HepG2 (cell line): ENCODE measurements around the gene RPL37A. TPM values are rescaled to one million over a fixed set of nuclear protein-coding genes. Genes with fewer than 3 reads are reported as not detected.

Experiments
- ATAC-seq: fragments of 200-7000 bp; cut with Tn5 transposase; 3 replicates; pipeline ENCODE4 v1.9.1; 2020; ENCODE audit warnings: mild to moderate bottlenecking, moderate library complexity
- BruUV-seq: library from RNA; stranded (reverse); fragments of 400-500 nt; replicated peaks from 2 replicates; lab custom pipeline; 2021; lab: Mats Ljungman, UMichigan
- CTCF ChIA-PET: fragments of 300-600 bp; formaldehyde crosslinking; extraction: SDS; loops from one replicate; lab custom pipeline; 2021; ENCODE audit warnings: low total read pairs, inconsistent platforms, low intra/inter-chr PET ratio; lab: Yijun Ruan, JAX
- POLR2A ChIA-PET: fragments of 350-600 bp; sonication (Branson Sonifier 250); formaldehyde crosslinking; loops from one replicate; lab custom pipeline; 2020; ENCODE audit warnings: antibody characterized with exemption, inconsistent platforms; lab: Yijun Ruan, JAX
- DNase-seq: peaks from one replicate; pipeline ENCODE4 v3.0.0-alpha.2; 2015; ENCODE audit warnings: low spot score
- FAIRE-seq: peaks from 3 replicates; lab custom pipeline; 2011; peaks lifted over from hg19 to GRCh38; lab: Jason Lieb, UNC
- H2AFZ ChIP-seq: one replicate; pipeline ENCODE4 v1.6.1; 2011; ENCODE audit warnings: low read length, inconsistent platforms
- H3K27ac ChIP-seq: fragments of 300-600 bp; 3 replicates; pipeline ENCODE4 v1.8.0; 2011; ENCODE audit warnings: mixed run types, mild to moderate bottlenecking, mixed read lengths, low read length, inconsistent platforms; ENCODE audit not compliant: insufficient read depth; ENCODE audit errors: extremely low read length
- H3K27me3 ChIP-seq, 2 experiments: fragments of 200-600 bp in 1 of 2; 2 replicates in 1 of 2; 3 replicates in 1 of 2; pipeline versions ENCODE4 v1.6.0 to v1.8.0; 2011; ENCODE audit warnings: low read length in 2 of 2, mild to moderate bottlenecking in 2 of 2, moderate library complexity in 2 of 2, inconsistent platforms in 1 of 2; ENCODE audit not compliant: insufficient read depth in 2 of 2, control insufficient read depth in 1 of 2
- H3K36me3 ChIP-seq, 2 experiments: fragments of 200-600 bp in 1 of 2; replicated peaks in 1 of 2; 2 replicates in 1 of 2; 3 replicates in 1 of 2; pipeline versions ENCODE4 v1.5.1 to v1.8.0; 2011; ENCODE audit warnings: low read length in 2 of 2, inconsistent platforms in 1 of 2; ENCODE audit not compliant: insufficient read depth in 2 of 2, control insufficient read depth in 1 of 2
- H3K4me1 ChIP-seq: 2 replicates; pipeline ENCODE4 v1.5.1; 2012; ENCODE audit warnings: low read length, inconsistent platforms; ENCODE audit not compliant: insufficient read depth
- H3K4me2 ChIP-seq: 2 replicates; pipeline ENCODE4 v1.6.0; 2011; ENCODE audit warnings: low read depth, low read length, inconsistent platforms
- H3K4me3 ChIP-seq, 3 experiments: fragments of 200-600 bp in 1 of 3; sonication (generic), shearing (Covaris generic) in 1 of 3; replicated peaks in 1 of 3; 2 replicates each; pipeline ENCODE4 v1.5.1; 2011 to 2016; ENCODE audit warnings: low read length in 3 of 3, inconsistent platforms in 2 of 3, low read depth in 2 of 3, mild to moderate bottlenecking in 2 of 3, control low read depth in 1 of 3, mixed read lengths in 1 of 3; ENCODE audit not compliant: insufficient read depth in 1 of 3
- H3K79me2 ChIP-seq: one replicate; pipeline ENCODE4 v1.6.1; 2011; ENCODE audit warnings: low read length, inconsistent platforms; ENCODE audit not compliant: insufficient read depth
- H3K9ac ChIP-seq: 2 replicates; pipeline ENCODE4 v1.6.0; 2011; ENCODE audit warnings: mild to moderate bottlenecking, low read depth, low read length, inconsistent platforms; ENCODE audit not compliant: insufficient read depth
- H3K9me3 ChIP-seq: 2 replicates; pipeline ENCODE4 v1.5.1; 2012; ENCODE audit warnings: mild to moderate bottlenecking, low read length
- H4K20me1 ChIP-seq: 2 replicates; pipeline ENCODE4 v1.6.0; 2011; ENCODE audit warnings: inconsistent platforms, mild to moderate bottlenecking, low read length, moderate library complexity; ENCODE audit not compliant: insufficient read depth
- BHLHE40 ChIP-seq: IDR thresholded peaks from 2 replicates; pipeline ENCODE4 v1.6.1; 2011; ENCODE audit warnings: low read length, improper control_type of control experiment
- FOSL2 ChIP-seq: sonication (generic); formaldehyde crosslinking; IDR thresholded peaks from 2 replicates; pipeline ENCODE4 v1.4.0; 2020; ENCODE audit warnings: missing genetic modification reagents
- HDAC1 ChIP-seq: sonication (generic); formaldehyde crosslinking; IDR thresholded peaks from 2 replicates; pipeline ENCODE4 v1.5.1; 2020; ENCODE audit warnings: mild to moderate bottlenecking, missing genetic modification reagents
- HMGXB4 ChIP-seq, 2 experiments: sonication (generic) in 1 of 2; formaldehyde crosslinking in 1 of 2; IDR thresholded peaks; 2 replicates each; pipeline versions ENCODE4 v1.4.0 to v1.6.1; 2018 to 2020; ENCODE audit warnings: missing genetic modification reagents in 2 of 2, borderline replicate concordance in 1 of 2, low read depth in 1 of 2, mild to moderate bottlenecking in 1 of 2, missing biosample characterization in 1 of 2
- HNF1B ChIP-seq: sonication (generic); formaldehyde crosslinking; IDR thresholded peaks from 2 replicates; pipeline ENCODE4 v1.5.1; 2020; ENCODE audit warnings: mild to moderate bottlenecking, moderate library complexity, missing genetic modification reagents
- HNF4A ChIP-seq: sonication (generic); formaldehyde crosslinking; IDR thresholded peaks from 2 replicates; pipeline ENCODE4 v1.4.0; 2020; ENCODE audit warnings: missing genetic modification reagents
- KMT2B ChIP-seq: IDR thresholded peaks from 2 replicates; pipeline ENCODE4 v1.6.1; 2016; ENCODE audit warnings: missing genetic modification reagents, missing compliant biosample characterization
- MXD4 ChIP-seq: IDR thresholded peaks from 2 replicates; pipeline ENCODE4 v1.6.1; 2016; ENCODE audit warnings: mild to moderate bottlenecking, missing biosample characterization, missing genetic modification reagents
- TFE3 ChIP-seq: IDR thresholded peaks from 2 replicates; pipeline ENCODE4 v1.6.1; 2016
- TP53 ChIP-seq: sonication (generic); formaldehyde crosslinking; conservative IDR thresholded peaks from 2 replicates; pipeline ENCODE4 v1.4.0; 2020; ENCODE audit warnings: missing genetic modification reagents
- ZNF33A ChIP-seq: sonication (generic); formaldehyde crosslinking; IDR thresholded peaks from 2 replicates; pipeline ENCODE4 v1.5.1; 2020; ENCODE audit warnings: missing genetic modification reagents, mild to moderate bottlenecking, moderate library complexity, borderline replicate concordance
- ZNF362 ChIP-seq: sonication (generic); formaldehyde crosslinking; IDR thresholded peaks from 2 replicates; pipeline ENCODE4 v1.4.0; 2020; ENCODE audit warnings: missing genetic modification reagents, mild to moderate bottlenecking, borderline replicate concordance
- WGBS: methylation state at CpG from one replicate; pipeline ENCODE4 v1.1.6; 2017; ENCODE audit warnings: low lambda C conversion rate; 5-methylcytosine and 5-hydroxymethylcytosine counted together
- in situ Hi-C: cut with HindIII; loops from 2 replicates; pipeline ENCODE4 v1.10.0; 2017; ENCODE audit warnings: low pct_unique_long_range_greater_than_20kb; ENCODE audit not compliant: extremely low pct_ligation_motif_present
- intact Hi-C: fragments of 100-400 bp; cut with micrococcal nuclease; formaldehyde crosslinking; loops from one replicate; pipeline ENCODE4 v1.10.0; 2022; ENCODE audit not compliant: unreplicated experiment
- polyA plus RNA-seq, 8 experiments: library from polyadenylated mRNA; depleted of rRNA in 3 of 8; stranded (reverse) in 7 of 8; unstranded in 1 of 8; fragments of >200 nt; fragmentation: Illumina TruSeq in 4 of 8; extraction: Trizol in 4 of 8; gene quantifications; 2 replicates each; pipeline versions ENCODE4 v1.2.1 to v1.2.3, GENCODE V29; 2011 to 2016; ENCODE audit warnings: low read depth in 4 of 8, missing spikeins in 1 of 8, mixed read lengths in 1 of 8; ENCODE audit not compliant: insufficient read depth in 1 of 8
- total RNA-seq, 5 experiments: library from RNA; depleted of rRNA; stranded (reverse); fragments of >200 nt; fragmentation: Illumina TruSeq; extraction: Trizol; gene quantifications; 2 replicates each; pipeline ENCODE4 v1.2.3, GENCODE V29; 2016; ENCODE audit warnings: low read depth in 1 of 5
- TF ChIP-seq, protein P1 (sequence below): sonication (generic); formaldehyde crosslinking; IDR thresholded peaks from 2 replicates; pipeline ENCODE4; 2020; ENCODE audit warnings: missing genetic modification reagents, mild to moderate bottlenecking, borderline replicate concordance

Gene RPL37A
- total and polyA plus RNA-seq, 2 of the 13 experiments (the other 11 are each of a cell fraction or from before 2014, with no cell fraction given) = 6,902 to 7,910 TPM

DNA sequence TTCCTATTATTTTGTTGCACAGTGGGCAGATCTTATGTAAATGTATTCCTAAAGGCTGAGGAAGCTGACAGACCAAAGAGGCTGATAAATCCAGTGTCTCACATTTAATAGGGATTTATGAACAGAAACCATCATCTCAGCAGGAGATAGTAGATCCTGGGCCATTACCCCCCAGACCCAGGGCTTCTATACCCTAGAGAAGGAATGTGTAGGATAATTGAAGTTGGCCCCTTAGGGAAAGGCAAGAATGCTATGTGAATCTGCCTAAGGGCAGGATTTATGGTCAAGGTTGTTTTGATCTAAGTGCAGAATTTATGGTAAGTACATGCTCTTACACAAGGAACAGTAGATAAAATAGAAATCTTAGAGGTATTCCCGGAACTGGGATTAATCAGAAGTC is 29.0 kb downstream of the RPL37A start (continued):
- no peak for TF ChIP-seq HNF1B (CRISPR knock-in tag)

DNA sequence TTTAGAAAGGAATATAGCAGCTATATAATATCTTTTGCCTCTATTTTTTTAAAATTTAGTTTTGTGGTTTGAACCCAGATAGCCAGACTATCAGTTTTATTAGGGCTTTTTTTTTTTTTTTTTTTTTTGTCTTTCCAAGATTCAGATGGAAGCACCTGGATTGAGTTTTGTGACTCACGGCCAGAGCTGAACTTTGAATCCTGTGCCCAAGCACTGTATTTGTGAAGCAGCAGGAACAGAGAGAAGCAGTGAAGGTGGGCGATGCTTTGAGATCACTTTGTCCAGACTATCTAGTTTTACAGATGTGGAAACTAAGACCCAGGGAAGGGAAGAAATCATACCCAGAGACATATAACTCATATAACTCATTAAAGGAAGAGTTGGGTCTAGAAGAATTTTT is 33.9 kb downstream of the RPL37A start:
- no peaks in the 10 kb centered on the region for H3K79me2 ChIP-seq
- no peaks in the 10 kb centered on the region for H3K27me3 ChIP-seq
- no peak overlapping the region for H3K4me2 ChIP-seq
- no peak overlapping the region for H3K4me3 ChIP-seq
- peaks cover 57% of the 10 kb centered on the region for H3K4me1 ChIP-seq
- H4K20me1 ChIP-seq = no peaks in the 10 kb centered on the region
- intact Hi-C loops = no loop called here
- ATAC-seq = peak; percentile 70
- no peaks in the 10 kb centered on the region for H3K9me3 ChIP-seq
- BruUV-seq = no TSS peak
- no peaks in the 10 kb centered on the region for H3K36me3 ChIP-seq
- ChIA-PET POLR2A (interaction anchor here (1.0 to 1.7 kb wide), 3 partner anchors 9 to 34 kb away, joined by 3 to 7 read pairs (median 4); partner anchors contain the start of gene RPL37A), CTCF (no interaction called here)
- WGBS = 3% methylated on average over 2 of the region's 2 CpGs
- no peak overlapping the region for H3K27ac ChIP-seq
- H2AFZ ChIP-seq = no peak overlapping the region
- no peak for FAIRE-seq
- DNase-seq = peak; percentile 50
- no peak overlapping the region for H3K9ac ChIP-seq
- in situ Hi-C loops = no loop called here
- TF ChIP-seq, protein P1, sequence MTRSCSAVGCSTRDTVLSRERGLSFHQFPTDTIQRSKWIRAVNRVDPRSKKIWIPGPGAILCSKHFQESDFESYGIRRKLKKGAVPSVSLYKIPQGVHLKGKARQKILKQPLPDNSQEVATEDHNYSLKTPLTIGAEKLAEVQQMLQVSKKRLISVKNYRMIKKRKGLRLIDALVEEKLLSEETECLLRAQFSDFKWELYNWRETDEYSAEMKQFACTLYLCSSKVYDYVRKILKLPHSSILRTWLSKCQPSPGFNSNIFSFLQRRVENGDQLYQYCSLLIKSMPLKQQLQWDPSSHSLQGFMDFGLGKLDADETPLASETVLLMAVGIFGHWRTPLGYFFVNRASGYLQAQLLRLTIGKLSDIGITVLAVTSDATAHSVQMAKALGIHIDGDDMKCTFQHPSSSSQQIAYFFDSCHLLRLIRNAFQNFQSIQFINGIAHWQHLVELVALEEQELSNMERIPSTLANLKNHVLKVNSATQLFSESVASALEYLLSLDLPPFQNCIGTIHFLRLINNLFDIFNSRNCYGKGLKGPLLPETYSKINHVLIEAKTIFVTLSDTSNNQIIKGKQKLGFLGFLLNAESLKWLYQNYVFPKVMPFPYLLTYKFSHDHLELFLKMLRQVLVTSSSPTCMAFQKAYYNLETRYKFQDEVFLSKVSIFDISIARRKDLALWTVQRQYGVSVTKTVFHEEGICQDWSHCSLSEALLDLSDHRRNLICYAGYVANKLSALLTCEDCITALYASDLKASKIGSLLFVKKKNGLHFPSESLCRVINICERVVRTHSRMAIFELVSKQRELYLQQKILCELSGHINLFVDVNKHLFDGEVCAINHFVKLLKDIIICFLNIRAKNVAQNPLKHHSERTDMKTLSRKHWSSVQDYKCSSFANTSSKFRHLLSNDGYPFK (CRISPR knock-in tag) = no peak
- TF ChIP-seq TP53 (CRISPR knock-in tag) (no peak), ZNF33A (CRISPR knock-in tag) (0 out of 2 replicates have a peak, but pooled peaks have one; percentile 35), FOSL2 (CRISPR knock-in tag) (peak; percentile 77), TFE3 (CRISPR knock-in tag) (no peak), KMT2B (CRISPR knock-in tag) (no peak), BHLHE40 (no peak), HMGXB4 (CRISPR knock-in tag; IDR thresholded peaks at IDR 0.05; ENCODE audit: borderline replicate concordance in 1 of 2, low read depth in 1 of 2) (no peak), MXD4 (CRISPR knock-in tag) (no peak), HDAC1 (CRISPR knock-in tag) (0 out of 2 replicates have a peak, but pooled peaks have one; percentile 22), HNF4A (peak; percentile 59), ZNF362 (CRISPR knock-in tag) (peak; percentile 50; the same call in 1 of the 2 replicates)
